ENCODE measurements around the gene PDXK.

Gene PDXK

DNA sequence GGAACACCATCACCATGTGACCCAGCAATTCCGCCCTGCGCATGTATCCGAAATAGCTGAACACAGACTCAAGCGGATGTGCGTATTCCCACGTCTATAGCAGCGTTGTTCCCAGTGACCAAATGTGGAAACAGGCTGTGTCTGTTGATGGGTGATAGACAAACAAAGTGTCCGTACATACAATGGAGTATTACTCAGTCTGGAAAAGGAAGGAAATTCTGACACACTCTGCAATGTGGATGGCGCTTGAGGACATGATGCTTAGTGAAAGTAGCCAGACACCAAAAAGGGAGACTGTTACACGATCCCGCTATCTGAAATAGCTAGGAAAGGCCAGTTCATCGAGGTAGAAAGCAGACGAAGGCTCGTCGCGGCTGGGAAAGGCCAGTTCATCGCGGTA is 25.8 kb downstream of the PDXK start:
- DNase-seq: no peak

- DNase-seq: no peak
Observed at GRCh38 chr21:43745772-43746517, 27.0 kb downstream of the PDXK start.

DNA sequence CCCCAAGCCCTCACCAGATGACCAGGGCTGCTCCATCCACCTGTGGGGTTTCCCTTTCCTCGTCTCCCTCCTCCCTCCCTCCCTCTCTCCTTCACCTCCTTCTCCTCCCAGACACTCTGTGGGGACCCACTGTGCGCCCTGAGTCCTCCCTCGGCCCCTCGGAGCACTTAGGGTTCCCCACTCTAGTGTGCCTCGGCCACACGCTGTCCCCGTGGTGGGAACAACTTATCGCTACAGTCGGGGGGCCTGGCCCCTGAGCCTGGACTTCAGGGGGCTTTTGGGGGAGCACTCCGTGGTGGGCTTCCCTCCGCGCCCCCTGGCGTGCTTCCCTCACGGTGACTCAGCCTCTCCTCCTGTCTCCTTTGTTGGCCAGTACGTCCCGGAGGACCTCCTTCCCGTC is 29.7 kb downstream of the PDXK start:
- no peak for DNase-seq

DNA sequence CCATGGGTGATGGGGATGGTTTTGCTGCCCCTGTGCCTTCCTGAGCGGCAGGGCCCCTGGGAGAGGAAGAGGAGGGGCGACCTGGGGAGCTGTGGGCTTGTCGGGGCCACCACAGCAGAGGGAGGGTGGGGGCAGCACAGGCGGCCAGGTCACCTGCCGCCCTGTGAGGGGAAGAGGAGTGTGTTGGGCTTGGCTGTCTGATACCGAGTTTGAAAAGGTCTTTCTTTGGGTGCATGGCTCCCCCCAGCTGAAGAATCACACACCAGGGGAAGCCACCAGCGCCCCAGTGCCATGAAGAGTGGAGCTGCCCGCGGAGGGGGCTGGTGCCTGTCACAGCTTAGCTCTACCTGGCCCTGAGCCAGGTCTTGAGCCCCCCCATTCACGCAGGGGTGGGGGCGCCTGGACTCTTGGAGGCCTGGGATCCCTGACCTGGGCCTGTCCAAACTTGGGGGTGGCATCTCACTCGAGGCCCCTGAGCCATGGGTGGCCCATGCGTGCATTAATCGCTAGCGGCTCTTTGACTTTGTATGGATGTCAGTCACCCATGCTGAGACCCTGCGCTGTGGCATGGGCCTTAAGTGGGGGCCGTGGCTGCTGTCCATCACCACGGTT is 30.8 kb downstream of the PDXK start:
- DNase-seq: no peak

- no peak for DNase-seq
Observed at GRCh38 chr21:43750339-43751033, 31.6 kb downstream of the PDXK start.

DNA sequence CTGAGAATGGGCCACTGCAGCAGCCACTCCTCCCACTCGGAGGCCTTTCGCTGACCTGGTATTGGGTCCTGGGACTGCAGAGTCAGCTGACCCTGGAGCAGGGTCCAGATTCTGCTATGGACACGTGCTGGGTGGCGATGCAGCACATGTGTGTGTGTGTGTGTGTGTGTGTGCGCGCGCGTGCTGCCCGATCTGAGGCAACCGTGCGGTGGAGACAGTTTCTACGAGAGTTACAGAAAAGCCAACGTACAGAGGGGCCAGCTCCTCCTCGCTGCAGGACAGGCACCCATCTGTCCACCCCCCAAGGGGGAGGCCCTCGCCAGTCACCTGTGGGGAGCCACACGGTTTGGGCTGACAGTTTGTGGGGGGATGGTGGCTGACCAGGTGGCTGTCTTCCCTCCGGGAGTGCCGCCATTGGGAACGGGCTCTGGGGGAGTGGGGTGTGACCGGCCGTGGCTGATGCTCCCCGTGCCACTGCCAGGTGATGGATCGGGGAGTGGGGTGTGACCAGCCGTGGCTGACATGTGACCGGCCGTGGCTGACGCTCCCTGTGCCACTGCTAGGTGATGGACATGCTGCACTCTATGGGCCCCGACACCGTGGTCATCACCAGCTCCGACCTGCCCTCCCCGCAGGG is 33.1 kb downstream of the PDXK start:
- DNase-seq: no peak

- DNase-seq: no peak
Observed at GRCh38 chr21:43752758-43753438, 34.0 kb downstream of the PDXK start.

GRCh38 chr21:43753439-43753799 is 34.5 kb downstream of the PDXK start:
- DNase-seq: no peak

- no peak for DNase-seq
Observed at GRCh38 chr21:43754948-43755781, 36.2 kb downstream of the PDXK start.

DNA sequence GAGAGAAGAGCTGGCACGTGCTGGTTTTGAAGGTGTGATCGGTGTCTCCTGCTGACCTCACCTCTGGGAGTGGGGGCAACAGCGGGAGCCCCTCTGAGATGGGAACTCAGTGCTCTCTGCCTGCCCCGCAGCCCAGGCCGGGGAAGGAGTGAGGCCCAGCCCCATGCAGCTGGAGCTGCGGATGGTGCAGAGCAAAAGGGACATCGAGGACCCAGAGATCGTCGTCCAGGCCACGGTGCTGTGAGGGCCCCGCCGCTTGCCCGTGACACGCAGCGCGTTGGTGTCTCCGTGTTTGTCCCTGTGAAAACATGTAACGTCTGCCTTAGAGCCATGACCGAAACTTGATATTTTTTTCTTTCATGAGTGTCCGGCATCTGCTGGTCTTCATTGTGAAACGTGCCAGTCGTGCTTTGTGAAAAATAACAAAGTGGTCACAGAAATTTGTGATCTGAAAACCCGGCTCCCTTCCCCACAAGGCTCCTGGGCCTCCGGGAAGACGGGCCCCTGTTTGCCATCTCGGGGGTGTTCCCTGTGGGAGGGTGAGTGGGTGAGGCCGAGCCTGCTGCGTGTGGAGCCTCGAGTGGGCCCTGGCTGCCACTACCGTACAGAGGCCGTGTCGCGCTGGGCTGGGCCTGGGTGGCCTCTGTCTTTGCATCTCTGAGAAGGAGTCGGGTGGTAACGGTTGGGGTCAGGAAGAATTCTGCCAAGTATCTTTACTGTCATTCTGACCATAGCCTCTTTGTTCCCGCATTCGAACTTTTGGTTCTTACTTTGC is 37.1 kb downstream of the PDXK start:
- no peak for DNase-seq

DNA sequence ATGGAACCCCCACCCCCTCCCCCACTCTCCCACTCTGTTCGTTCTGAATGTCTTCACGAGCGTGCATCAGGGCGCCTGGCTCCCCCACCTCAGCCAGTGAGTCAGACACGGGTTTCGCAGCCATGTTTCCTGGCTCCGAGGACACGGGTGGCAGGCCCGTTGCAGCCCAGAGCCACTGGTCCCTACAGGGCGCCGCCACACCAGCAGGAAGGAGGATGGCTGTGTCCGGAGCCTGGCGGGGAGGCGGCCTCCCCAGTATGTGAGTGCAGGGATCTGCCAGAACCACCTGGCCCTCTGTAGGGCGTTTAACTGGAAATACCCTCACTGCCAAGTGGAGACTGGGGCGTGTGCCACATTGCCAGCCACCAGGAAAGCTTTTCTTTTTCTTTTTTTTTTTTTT is 38.7 kb downstream of the PDXK start:
- DNase-seq: no peak

- DNase-seq: no peak
Observed at GRCh38 chr21:43758111-43758641, 39.2 kb downstream of the PDXK start.

DNA sequence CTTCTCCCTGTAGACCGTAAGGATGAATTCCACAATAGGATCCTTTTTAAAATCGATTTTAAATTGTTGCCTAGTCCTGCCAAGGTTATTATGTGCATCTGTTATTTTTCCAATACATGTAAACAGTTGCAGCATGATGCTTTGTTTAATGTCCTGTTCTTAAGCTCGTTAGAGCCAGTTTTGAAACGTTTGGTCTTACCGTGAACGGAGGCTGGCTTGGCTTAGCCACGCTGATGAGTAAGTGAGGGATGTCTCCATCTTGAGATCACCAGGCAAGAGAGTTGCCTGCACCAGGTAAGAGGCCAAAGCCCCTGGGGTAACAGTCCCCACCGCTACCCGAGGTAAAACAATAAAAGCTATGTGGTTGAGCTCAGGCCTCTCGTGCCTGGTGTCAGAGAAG is 39.9 kb downstream of the PDXK start:
- no peak for DNase-seq

GRCh38 chr21:43759651-43760050 is 40.7 kb downstream of the PDXK start:
- no peak for DNase-seq

DNA sequence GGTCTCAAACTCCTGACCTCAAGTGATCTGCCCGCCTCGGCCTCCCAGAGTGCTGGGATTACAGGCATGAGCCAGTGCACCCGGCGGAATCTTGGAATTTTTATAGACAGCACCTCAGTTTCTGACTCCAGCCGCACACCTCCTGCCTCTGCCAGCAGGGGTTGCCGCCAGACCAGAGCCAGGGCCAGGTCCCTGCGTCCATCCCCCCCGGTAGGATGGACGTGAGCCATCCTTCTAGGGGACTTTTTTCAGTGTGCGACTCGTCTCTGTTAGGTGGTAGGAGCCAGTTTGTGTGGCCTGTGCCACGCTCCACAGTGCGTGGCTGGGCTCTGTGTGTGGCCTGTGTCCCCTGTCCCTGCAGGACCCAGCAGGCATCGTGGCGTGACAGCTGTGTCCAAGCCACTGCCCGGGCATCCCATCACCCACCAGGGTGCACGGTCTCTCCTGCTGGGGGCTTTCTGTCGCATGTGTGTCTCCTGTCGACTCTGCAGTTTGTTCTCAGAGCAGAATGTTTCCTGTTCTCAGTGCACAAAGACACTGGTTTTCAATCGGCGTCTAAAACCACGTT is 41.5 kb downstream of the PDXK start:
- no peak for DNase-seq

GRCh38 chr21:43761886-43762285 is 43.0 kb downstream of the PDXK start:
- no peak for DNase-seq

- no peak for DNase-seq
Observed at GRCh38 chr21:43762303-43763128, 43.6 kb downstream of the PDXK start.

DNA sequence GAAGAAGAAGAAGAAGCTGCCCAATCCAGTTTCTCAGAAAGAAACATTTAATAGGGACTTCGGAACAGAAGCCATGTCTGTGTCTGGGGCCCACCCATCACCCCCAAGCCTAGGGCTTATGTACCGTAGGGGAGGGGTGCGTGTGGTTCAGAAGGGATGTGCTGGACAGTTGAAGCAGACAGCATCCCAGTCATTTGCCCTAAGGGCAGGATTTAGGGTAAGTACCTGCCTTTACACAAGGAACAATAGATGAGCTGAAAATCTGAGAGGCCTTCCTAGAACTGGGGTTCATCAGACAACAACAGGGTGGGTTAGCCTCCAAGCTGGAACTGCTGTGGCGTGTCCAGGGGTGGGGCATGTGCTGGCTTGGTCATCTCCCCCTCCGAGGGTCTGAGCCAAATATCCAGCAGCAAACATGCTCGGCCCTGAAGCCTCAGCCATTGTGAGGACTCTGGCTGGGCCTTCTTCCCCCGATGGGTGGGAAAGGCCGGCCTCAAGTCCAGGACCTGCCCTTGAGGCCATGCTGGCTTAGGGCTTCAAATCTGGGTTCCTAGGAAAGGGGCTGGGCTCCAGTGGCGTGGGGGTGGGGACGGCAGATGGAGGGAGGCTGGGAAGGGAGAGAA is 45.1 kb downstream of the PDXK start:
- no peak for DNase-seq

All from NCI-H510A treated with DMSO at 0.1 percent for 48 hours (cell line).